H1 (cell line): Measurements from ENCODE around the gene MAP2K7. TPM values are rescaled to one million over a fixed set of nuclear protein-coding genes. Genes with fewer than 3 reads are reported as not detected.
A peak's percentile ranks its signal among the peaks of the same experiment; 100 is the strongest.

Experiments used
- CTCF ChIA-PET: fragments of 300-600 bp; sonication (Branson Sonifier 250); formaldehyde crosslinking; loops from one replicate; lab custom pipeline; 2021; ENCODE audit not compliant: partially characterized antibody; lab: Charles Lee
- POLR2A ChIA-PET: fragments of 300-600 bp; sonication (Branson Sonifier 250); formaldehyde crosslinking; loops from one replicate; lab custom pipeline; 2021; ENCODE audit warnings: inconsistent platforms; ENCODE audit not compliant: partially characterized antibody; lab: Charles Lee
- DNase-seq, 2 experiments: peaks; one replicate each; pipeline versions ENCODE4 v3.0.0 to v3.0.0-alpha.2; 2010 to 2022; ENCODE audit warnings: low spot score in 2 of 2, low read depth in 1 of 2, mixed read lengths in 1 of 2
- FAIRE-seq: peaks from 2 replicates; lab custom pipeline; 2011; peaks lifted over from hg19 to GRCh38; lab: Jason Lieb, UNC
- H2AFZ ChIP-seq: 2 replicates; pipeline ENCODE4 v1.8.1; 2012; ENCODE audit warnings: low read length, inconsistent platforms
- H2AK5ac ChIP-seq: 2 replicates; pipeline ENCODE4 v1.6.1; 2013; ENCODE audit warnings: low read depth, low read length
- H2BK120ac ChIP-seq: replicated peaks from 2 replicates; pipeline ENCODE3; 2013; ENCODE audit warnings: low read depth, low read length, inconsistent platforms
- H2BK12ac ChIP-seq: 2 replicates; pipeline ENCODE4 v1.6.1; 2013; ENCODE audit warnings: low read depth, low read length
- H2BK15ac ChIP-seq: 2 replicates; pipeline ENCODE4 v1.6.1; 2013; ENCODE audit warnings: low read length
- H2BK20ac ChIP-seq: 2 replicates; pipeline ENCODE4 v1.6.1; 2013; ENCODE audit warnings: low read length
- H2BK5ac ChIP-seq: 2 replicates; pipeline ENCODE4 v1.6.1; 2013; ENCODE audit warnings: low read depth, low read length
- H3K14ac ChIP-seq: 2 replicates; pipeline ENCODE4 v1.6.1; 2013; ENCODE audit warnings: inconsistent platforms; ENCODE audit not compliant: insufficient read length
- H3K18ac ChIP-seq: 2 replicates; pipeline ENCODE4 v1.6.1; 2013; ENCODE audit warnings: low read length; ENCODE audit errors: extremely low read depth
- H3K23ac ChIP-seq: 2 replicates; pipeline ENCODE4 v1.6.1; 2013; ENCODE audit warnings: inconsistent platforms; ENCODE audit not compliant: insufficient read length
- H3K23me2 ChIP-seq: 2 replicates; pipeline ENCODE4 v1.6.1; 2013; ENCODE audit warnings: low read depth, low read length
- H3K27ac ChIP-seq: 2 replicates; pipeline ENCODE4 v1.6.1; 2011; ENCODE audit warnings: low read depth, low read length, inconsistent platforms
- H3K27me3 ChIP-seq, 4 experiments: replicated peaks in 1 of 4; 1 replicate in 1 of 4; 2 replicates in 3 of 4; pipeline versions ENCODE4 v1.6.1 to v1.8.1; 2011 to 2013; ENCODE audit warnings: low read length in 3 of 4, mild to moderate bottlenecking in 3 of 4, inconsistent platforms in 2 of 4, mixed read lengths in 2 of 4, moderate library complexity in 1 of 4; ENCODE audit not compliant: control insufficient read depth in 3 of 4, insufficient read depth in 3 of 4; ENCODE audit errors: extremely low read depth in 1 of 4
- H3K36me3 ChIP-seq, 4 experiments: 2 replicates each; pipeline versions ENCODE4 v1.6.1 to v1.8.1; 2011 to 2013; ENCODE audit warnings: mild to moderate bottlenecking in 4 of 4, low read length in 3 of 4, moderate library complexity in 2 of 4, control low read depth in 1 of 4, inconsistent platforms in 1 of 4; ENCODE audit not compliant: insufficient read depth in 4 of 4, control insufficient read depth in 2 of 4
- H3K4ac ChIP-seq: replicated peaks from 2 replicates; pipeline ENCODE3; 2013; ENCODE audit warnings: low read length, low read depth, mixed read lengths, inconsistent platforms; ENCODE audit not compliant: insufficient read length
- H3K4me1 ChIP-seq, 4 experiments: replicated peaks in 1 of 4; 1 replicate in 1 of 4; 2 replicates in 3 of 4; pipeline versions ENCODE4 v1.6.1 to v1.8.1; 2011 to 2013; ENCODE audit warnings: low read length in 3 of 4, inconsistent platforms in 2 of 4, mixed read lengths in 1 of 4; ENCODE audit not compliant: insufficient read depth in 4 of 4, control insufficient read depth in 3 of 4
- H3K4me2 ChIP-seq, 2 experiments: 2 replicates each; pipeline versions ENCODE4 v1.6.1 to v1.8.1; 2011 to 2013; ENCODE audit warnings: low read depth in 2 of 2, low read length in 2 of 2, control low read depth in 1 of 2, inconsistent platforms in 1 of 2, mild to moderate bottlenecking in 1 of 2; ENCODE audit not compliant: insufficient read depth in 1 of 2
- H3K4me3 ChIP-seq, 4 experiments: fragments of 200-600, 300-600 bp in 1 of 4; sonication (generic), shearing (Covaris generic), sonication (Bioruptor Twin) in 1 of 4; 2 replicates each; pipeline versions ENCODE4 v1.5.1 to v1.8.1; 2011 to 2016; ENCODE audit warnings: low read length in 4 of 4, low read depth in 3 of 4, control low read depth in 2 of 4, inconsistent platforms in 2 of 4, mild to moderate bottlenecking in 2 of 4, mixed read lengths in 1 of 4, moderate library complexity in 1 of 4; ENCODE audit not compliant: insufficient read depth in 2 of 4; ENCODE audit errors: extremely low read depth in 1 of 4
- H3K56ac ChIP-seq: replicated peaks from 2 replicates; pipeline ENCODE3; 2013; ENCODE audit warnings: low read depth, mild to moderate bottlenecking, mixed read lengths, low read length, inconsistent platforms; ENCODE audit not compliant: insufficient read length
- H3K79me1 ChIP-seq: 2 replicates; pipeline ENCODE4 v1.6.1; 2013; ENCODE audit warnings: low read depth, low read length, control low read depth
- H3K79me2 ChIP-seq, 2 experiments: 2 replicates each; pipeline versions ENCODE4 v1.6.1 to v1.8.1; 2012 to 2013; ENCODE audit warnings: low read length in 2 of 2, mild to moderate bottlenecking in 2 of 2, inconsistent platforms in 1 of 2; ENCODE audit not compliant: insufficient read depth in 2 of 2, control insufficient read depth in 1 of 2
- H3K9ac ChIP-seq, 4 experiments: replicated peaks in 1 of 4; 1 replicate in 1 of 4; 2 replicates in 3 of 4; pipeline versions ENCODE4 v1.6.1 to v1.8.1; 2011 to 2013; ENCODE audit warnings: low read depth in 3 of 4, low read length in 3 of 4, control low read depth in 2 of 4, mild to moderate bottlenecking in 2 of 4, moderate library complexity in 2 of 4, inconsistent platforms in 1 of 4; ENCODE audit errors: extremely low read depth in 1 of 4
- H3K9me3 ChIP-seq, 2 experiments: 2 replicates each; pipeline versions ENCODE4 v1.6.1 to v1.8.1; 2012 to 2013; ENCODE audit warnings: mild to moderate bottlenecking in 2 of 2, moderate library complexity in 2 of 2, control low read depth in 1 of 2, inconsistent platforms in 1 of 2, low read depth in 1 of 2, low read length in 1 of 2, mixed read lengths in 1 of 2; ENCODE audit not compliant: insufficient read depth in 2 of 2
- H4K20me1 ChIP-seq, 2 experiments: replicated peaks in 1 of 2; 2 replicates each; pipeline versions ENCODE3 to v1.8.1; 2011 to 2013; ENCODE audit warnings: inconsistent platforms in 2 of 2, low read length in 2 of 2, mild to moderate bottlenecking in 1 of 2; ENCODE audit not compliant: insufficient read depth in 2 of 2, control insufficient read depth in 1 of 2
- H4K5ac ChIP-seq: 2 replicates; pipeline ENCODE4 v1.6.1; 2013; ENCODE audit warnings: low read length, low read depth, mixed read lengths, inconsistent platforms; ENCODE audit not compliant: insufficient read length
- H4K8ac ChIP-seq: 2 replicates; pipeline ENCODE4 v1.8.0; 2013; ENCODE audit warnings: mild to moderate bottlenecking, moderate library complexity, low read length, inconsistent platforms; ENCODE audit not compliant: insufficient read depth; ENCODE audit errors: extremely low read depth
- H4K91ac ChIP-seq: replicated peaks from 2 replicates; pipeline ENCODE3; 2013; ENCODE audit warnings: low read length, mixed read lengths, inconsistent platforms; ENCODE audit not compliant: insufficient read length
- BRCA1 ChIP-seq: IDR thresholded peaks from 2 replicates; pipeline ENCODE4 v1.6.1; 2012; ENCODE audit warnings: low read depth, low read length, improper control_type of control experiment
- CBX8 ChIP-seq: fragments of 300-800, 300-1000 bp; sonication (generic); IDR thresholded peaks from 2 replicates; pipeline ENCODE4 v1.7.1; 2016; ENCODE audit warnings: low read depth, low read length, borderline replicate concordance
- CHD2 ChIP-seq: IDR thresholded peaks from 2 replicates; pipeline ENCODE4 v1.6.1; 2012; ENCODE audit warnings: low read length, improper control_type of control experiment
- EGR1 ChIP-seq: IDR thresholded peaks from 2 replicates; pipeline ENCODE4 v1.6.1; 2011; ENCODE audit warnings: low read depth, low read length, borderline replicate concordance
- GABPA ChIP-seq: IDR thresholded peaks from 2 replicates; pipeline ENCODE4 v1.6.1; 2011; ENCODE audit warnings: mild to moderate bottlenecking, low read length, moderate library complexity, borderline replicate concordance; ENCODE audit not compliant: insufficient read depth
- NANOG ChIP-seq: IDR thresholded peaks from 2 replicates; pipeline ENCODE4 v1.6.1; 2011; ENCODE audit warnings: low read length, low read depth, mild to moderate bottlenecking, inconsistent platforms; ENCODE audit not compliant: insufficient read depth, poor library complexity, severe bottlenecking
- POLR2A ChIP-seq, 2 experiments: IDR thresholded peaks; 1 replicate in 1 of 2; 2 replicates in 1 of 2; pipeline ENCODE4 v1.6.1; 2011; ENCODE audit warnings: low read depth in 2 of 2, low read length in 2 of 2, mild to moderate bottlenecking in 2 of 2; ENCODE audit errors: control extremely low read depth in 1 of 2
- POLR2AphosphoS5 ChIP-seq: IDR thresholded peaks from 2 replicates; pipeline ENCODE4 v1.6.1; 2011; ENCODE audit warnings: low read depth, low read length
- RBBP5 ChIP-seq: IDR thresholded peaks from 2 replicates; pipeline ENCODE4 v1.7.1; 2012; ENCODE audit warnings: low read depth, mild to moderate bottlenecking, inconsistent platforms, low read length, moderate library complexity, borderline replicate concordance
- SAP30 ChIP-seq: fragments of 300-600 bp; sonication (generic); IDR thresholded peaks from 2 replicates; pipeline ENCODE4 v1.7.1; 2012; ENCODE audit warnings: low read length, moderate library complexity, mild to moderate bottlenecking, inconsistent platforms; ENCODE audit not compliant: insufficient read depth, insufficient replicate concordance
- SIRT6 ChIP-seq: IDR thresholded peaks from one replicate; pipeline ENCODE4 v1.7.1; 2012; ENCODE audit warnings: low read length, inconsistent platforms
- SUZ12 ChIP-seq: fragments of 200-600 bp; sonication (generic); IDR thresholded peaks from 2 replicates; pipeline ENCODE4 v1.6.1; 2012; ENCODE audit warnings: mild to moderate bottlenecking, inconsistent platforms, low read length, moderate library complexity, mixed read lengths
- TBP ChIP-seq: IDR thresholded peaks from 2 replicates; pipeline ENCODE4 v1.6.1; 2011; ENCODE audit warnings: low read depth, low read length, improper control_type of control experiment
- WGBS, 2 experiments: shearing (Covaris generic) in 1 of 2; methylation state at CpG; one replicate each; pipeline versions ENCODE4 v1.1.6 to v1.1.7; 2013 to 2015; ENCODE audit warnings: low lambda C conversion rate in 2 of 2, mixed read lengths in 2 of 2, inconsistent platforms in 1 of 2, low coverage in 1 of 2, missing lambda C conversion rate in 1 of 2; ENCODE audit not compliant: insufficient replicate concordance in 2 of 2, insufficient coverage in 1 of 2, insufficient read length in 1 of 2; ENCODE audit errors: extremely low coverage in 1 of 2, missing lambda C conversion rate in 1 of 2; 5-methylcytosine and 5-hydroxymethylcytosine counted together
- polyA plus RNA-seq, 7 experiments: library from polyadenylated mRNA; depleted of rRNA in 3 of 7; stranded (reverse) in 5 of 7; unstranded in 2 of 7; fragments of >200 nt in 5 of 7; fragments of 200-250 nt in 2 of 7; gene quantifications; 1 replicate in 5 of 7; 2 replicates in 1 of 7; 4 replicates in 1 of 7; pipeline versions ENCODE4 v1.2.1 to v1.2.3, GENCODE V29; 2011 to 2013; ENCODE audit warnings: missing spikeins in 2 of 7, mixed read lengths in 2 of 7
- total RNA-seq: library from RNA; stranded (reverse); fragmentation: NEBNext Ultra II Directional; extraction: Animal tissue kit (Norgen Biotek cat#: 25700); gene quantifications from 2 replicates; pipeline ENCODE4 v1.2.1, GENCODE V29; 2021

The MAP2K7 gene
- total and polyA plus RNA-seq, 2 of the 8 experiments (the other 6 are each of a cell fraction or from before 2014, with no cell fraction given) = 8.9 to 38.3 TPM

DNA sequence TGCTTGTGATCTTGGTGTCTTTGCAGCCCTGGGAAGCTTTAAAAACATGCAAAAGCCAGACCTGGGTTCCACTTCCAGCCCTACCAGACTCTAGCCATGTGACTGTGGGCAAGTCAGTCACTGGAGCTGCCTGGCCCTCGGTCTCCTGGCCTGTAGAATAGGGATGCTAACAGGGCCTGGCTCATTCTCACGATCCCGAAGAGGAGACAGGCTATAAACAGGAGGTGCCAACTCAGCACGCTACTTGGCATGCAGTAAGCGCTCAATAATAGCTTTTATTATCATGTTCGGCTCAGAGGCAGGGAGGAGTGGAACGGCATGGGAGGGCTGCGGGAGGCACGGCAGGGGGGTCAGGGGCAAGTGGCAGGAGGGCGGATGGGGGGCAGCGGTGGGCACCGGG, 20.6 kb downstream of the MAP2K7 start:
- Histone ChIP-seq H3K4me3 (no peak overlapping the region), H3K23me2 (peaks cover 13% of the 10 kb centered on the region), H2BK5ac (no peak overlapping the region), H3K79me2 (no peaks in the 10 kb centered on the region), H3K27me3 (no peaks in the 10 kb centered on the region), H2AFZ (no peak overlapping the region), H3K79me1 (no peaks in the 10 kb centered on the region), H3K18ac (no peak overlapping the region), H3K4me2 (peak overlapping the region in 1 of 2 experiments; percentile 4; a peak in 1 of 4 replicates), H3K14ac (no peak overlapping the region), H3K27ac (no peak overlapping the region), H2BK120ac (no peak overlapping the region), H2BK12ac (no peak overlapping the region), H2AK5ac (no peak overlapping the region), H3K36me3 (peaks cover 0 to 3% (median 0%) of the 10 kb centered on the region in 4 experiments; a peak in 2 of 8 replicates), H3K9me3 (no peaks in the 10 kb centered on the region), H3K4me1 (peaks cover 0 to 19% (median 6%) of the 10 kb centered on the region in 4 experiments; a peak in 5 of 7 replicates), H4K91ac (no peak overlapping the region), H3K56ac (no peak overlapping the region), H4K20me1 (peaks cover 13 to 24% of the 10 kb centered on the region in 2 experiments), H3K23ac (no peak overlapping the region), H3K4ac (no peak overlapping the region), H4K5ac (no peak overlapping the region), H4K8ac (no peak overlapping the region; the same call in 1 of the 2 replicates), H2BK15ac (no peak overlapping the region), H2BK20ac (no peak overlapping the region), H3K9ac (no peak overlapping the region)
- 90% methylated on average over 12 of the region's 12 CpGs; no CpG with 5 or more reads in 1 of the 2 experiments for WGBS, 2 experiments
- DNase-seq (no peak), FAIRE-seq (no peak)
- ChIA-PET CTCF (interaction anchor here (0.5 to 5.7 kb wide), 9 partner anchors 12 to 71 kb away, joined by 3 to 31 read pairs (median 3); no protein-coding TSS in a partner anchor), POLR2A (interaction anchor here (0.7 to 10.6 kb wide), 5 partner anchors 16 to 383 kb away, joined by 3 to 106 read pairs (median 4); partner anchors contain the start of gene TIMM44)
- TF ChIP-seq SIRT6 (no peak), SAP30 (no peak), POLR2A (IDR thresholded peaks at IDR 0.05; ENCODE audit: control extremely low read depth in 1 of 2, low read depth in 2 of 2, low read length in 2 of 2) (no peak), GABPA (no peak), CHD2 (no peak), EGR1 (no peak), RBBP5 (no peak), POLR2AphosphoS5 (no peak), NANOG (no peak), SUZ12 (no peak), TBP (no peak), BRCA1 (no peak), CBX8 (no peak)
